Activated naive CD4-positive, alpha-beta T cell treated with anti-CD3 and anti-CD28 coated beads, Interleukin-2, amount 50 U/mL, for 24 hours (primary cell): ENCODE data around the gene PLLP.
"Not testable (repeated sequence)": the region's sequence is repeated elsewhere in the genome, so short reads cannot be mapped to it uniquely, and the experiment has no call there.

Experiments used
- H3K27ac Mint-ChIP-seq: one replicate; pipeline ENCODE4 v1.8.0; 2021; ENCODE audit warnings: mild to moderate bottlenecking, mixed read lengths
- H3K27me3 Mint-ChIP-seq: one replicate; pipeline ENCODE4 v1.8.0; 2021; ENCODE audit warnings: mixed read lengths
- H3K36me3 Mint-ChIP-seq: one replicate; pipeline ENCODE4 v1.8.0; 2021; ENCODE audit warnings: mixed read lengths
- H3K4me1 Mint-ChIP-seq: one replicate; pipeline ENCODE4 v1.8.0; 2021; ENCODE audit warnings: mixed read lengths
- H3K4me3 Mint-ChIP-seq: one replicate; pipeline ENCODE4 v1.8.0; 2021; ENCODE audit warnings: mild to moderate bottlenecking, mixed read lengths
- H3K9me3 Mint-ChIP-seq: one replicate; pipeline ENCODE4 v1.8.0; 2021; ENCODE audit warnings: mixed read lengths

Gene PLLP

GRCh38 chr16:57283959-57284208 is 588 bp downstream of the PLLP start:
- Mint-ChIP-seq H3K4me1 (peaks cover 53% of the 10 kb centered on the region), H3K27me3 (no peaks in the 10 kb centered on the region), H3K27ac (peak overlapping the region; percentile 72), H3K36me3 (no peaks in the 10 kb centered on the region), H3K4me3 (peak overlapping the region; percentile 80), H3K9me3 (no peaks in the 10 kb centered on the region)

- peaks cover 58% of the 10 kb centered on the region for H3K4me1 Mint-ChIP-seq
- H3K27ac Mint-ChIP-seq, result peak overlapping the region; percentile 72
- peak overlapping the region; percentile 80 for H3K4me3 Mint-ChIP-seq
- no peaks in the 10 kb centered on the region for H3K9me3 Mint-ChIP-seq
- H3K36me3 Mint-ChIP-seq, result no peaks in the 10 kb centered on the region
- H3K27me3 Mint-ChIP-seq, result no peaks in the 10 kb centered on the region
These were observed 1.1 kb downstream of the PLLP start for GRCh38 chr16:57283214-57283958.

- peaks cover 66% of the 10 kb centered on the region for H3K4me1 Mint-ChIP-seq
- H3K4me3 Mint-ChIP-seq, result no peak overlapping the region
These were observed 1.8 kb downstream of the PLLP start for GRCh38 chr16:57282510-57283213.

GRCh38 chr16:57281791-57282190 is 2.7 kb downstream of the PLLP start:
- no peak overlapping the region for H3K4me3 Mint-ChIP-seq
- H3K27ac Mint-ChIP-seq, result peak overlapping the region; percentile 56
- H3K36me3 Mint-ChIP-seq, result no peaks in the 10 kb centered on the region
- H3K9me3 Mint-ChIP-seq, result no peaks in the 10 kb centered on the region
- no peaks in the 10 kb centered on the region for H3K27me3 Mint-ChIP-seq
- H3K4me1 Mint-ChIP-seq, result peaks cover 73% of the 10 kb centered on the region

More at GRCh38 chr16:57282510-57283213, 1.8 kb downstream of the PLLP start:
- Mint-ChIP-seq H3K27ac (no peak overlapping the region), H3K36me3 (no peaks in the 10 kb centered on the region), H3K27me3 (no peaks in the 10 kb centered on the region), H3K9me3 (no peaks in the 10 kb centered on the region)

- H3K36me3 Mint-ChIP-seq, result no peaks in the 10 kb centered on the region
- peaks cover 78% of the 10 kb centered on the region for H3K4me1 Mint-ChIP-seq
- H3K9me3 Mint-ChIP-seq, result no peaks in the 10 kb centered on the region
- H3K27ac Mint-ChIP-seq, result peak overlapping the region; percentile 21
- H3K27me3 Mint-ChIP-seq, result no peaks in the 10 kb centered on the region
- no peak overlapping the region for H3K4me3 Mint-ChIP-seq
These were observed 4.5 kb downstream of the PLLP start for GRCh38 chr16:57279780-57280638.

GRCh38 chr16:57278494-57278893 is 6.0 kb downstream of the PLLP start:
- Mint-ChIP-seq H3K36me3 (no peaks in the 10 kb centered on the region), H3K27ac (no peak overlapping the region), H3K4me1 (peaks cover 71% of the 10 kb centered on the region), H3K4me3 (no peak overlapping the region), H3K9me3 (no peaks in the 10 kb centered on the region), H3K27me3 (no peaks in the 10 kb centered on the region)

GRCh38 chr16:57277586-57277985 is 6.9 kb downstream of the PLLP start:
- no peaks in the 10 kb centered on the region for H3K9me3 Mint-ChIP-seq
- H3K27me3 Mint-ChIP-seq, result no peaks in the 10 kb centered on the region
- H3K4me3 Mint-ChIP-seq, result peak overlapping the region; percentile 68
- no peaks in the 10 kb centered on the region for H3K36me3 Mint-ChIP-seq
- no peak overlapping the region for H3K27ac Mint-ChIP-seq
- peaks cover 61% of the 10 kb centered on the region for H3K4me1 Mint-ChIP-seq

- Mint-ChIP-seq H3K4me3 (peak overlapping the region; percentile 34), H3K36me3 (no peaks in the 10 kb centered on the region), H3K4me1 (peaks cover 57% of the 10 kb centered on the region), H3K27me3 (no peaks in the 10 kb centered on the region), H3K27ac (peak overlapping the region; percentile 19), H3K9me3 (no peaks in the 10 kb centered on the region)
These were observed 7.9 kb downstream of the PLLP start for GRCh38 chr16:57276596-57276995.

- not testable (repeated sequence) for H3K36me3 Mint-ChIP-seq, H3K27me3 Mint-ChIP-seq, H3K4me3 Mint-ChIP-seq, H3K9me3 Mint-ChIP-seq, H3K27ac Mint-ChIP-seq
- peaks cover 54% of the 10 kb centered on the region for H3K4me1 Mint-ChIP-seq
These were observed 8.5 kb downstream of the PLLP start for GRCh38 chr16:57275946-57276345.

GRCh38 chr16:57273826-57274225 is 10.6 kb downstream of the PLLP start:
- no peaks in the 10 kb centered on the region for H3K27me3 Mint-ChIP-seq
- H3K4me3 Mint-ChIP-seq, result no peak overlapping the region
- H3K27ac Mint-ChIP-seq, result no peak overlapping the region
- no peaks in the 10 kb centered on the region for H3K9me3 Mint-ChIP-seq
- H3K4me1 Mint-ChIP-seq, result peaks cover 41% of the 10 kb centered on the region
- no peaks in the 10 kb centered on the region for H3K36me3 Mint-ChIP-seq

- no peak overlapping the region for H3K27ac Mint-ChIP-seq
- H3K9me3 Mint-ChIP-seq, result no peaks in the 10 kb centered on the region
- H3K27me3 Mint-ChIP-seq, result no peaks in the 10 kb centered on the region
- no peaks in the 10 kb centered on the region for H3K36me3 Mint-ChIP-seq
- H3K4me3 Mint-ChIP-seq, result no peak overlapping the region
- peaks cover 41% of the 10 kb centered on the region for H3K4me1 Mint-ChIP-seq
These were observed 11.1 kb downstream of the PLLP start for GRCh38 chr16:57273359-57273758.

GRCh38 chr16:57271867-57272495 is 12.5 kb downstream of the PLLP start:
- Mint-ChIP-seq H3K36me3 (no peaks in the 10 kb centered on the region), H3K4me3 (no peak overlapping the region), H3K4me1 (peaks cover 42% of the 10 kb centered on the region), H3K27ac (peak overlapping the region; percentile 90), H3K27me3 (no peaks in the 10 kb centered on the region), H3K9me3 (no peaks in the 10 kb centered on the region)

GRCh38 chr16:57271063-57271345 is 13.5 kb downstream of the PLLP start:
- Mint-ChIP-seq H3K4me3 (no peak overlapping the region), H3K27me3 (no peaks in the 10 kb centered on the region), H3K36me3 (no peaks in the 10 kb centered on the region), H3K4me1 (peaks cover 45% of the 10 kb centered on the region), H3K9me3 (no peaks in the 10 kb centered on the region), H3K27ac (no peak overlapping the region)

- no peaks in the 10 kb centered on the region for H3K9me3 Mint-ChIP-seq
- H3K27me3 Mint-ChIP-seq, result no peaks in the 10 kb centered on the region
- no peak overlapping the region for H3K4me3 Mint-ChIP-seq
- no peaks in the 10 kb centered on the region for H3K36me3 Mint-ChIP-seq
- H3K4me1 Mint-ChIP-seq, result peaks cover 49% of the 10 kb centered on the region
- H3K27ac Mint-ChIP-seq, result peak overlapping the region; percentile 84
These were observed 14.0 kb downstream of the PLLP start for GRCh38 chr16:57270221-57271062.
